SKM-1 treated with dmso at 0.1 percent for 144 hours (cell line): ENCODE data around the gene CLPTM1.

Experiments used
- DNase-seq: peaks from one replicate; lab custom pipeline; 2025; ENCODE audit not compliant: unreplicated experiment; lab: John Stamatoyannopoulos, UW

CLPTM1 gene

DNA sequence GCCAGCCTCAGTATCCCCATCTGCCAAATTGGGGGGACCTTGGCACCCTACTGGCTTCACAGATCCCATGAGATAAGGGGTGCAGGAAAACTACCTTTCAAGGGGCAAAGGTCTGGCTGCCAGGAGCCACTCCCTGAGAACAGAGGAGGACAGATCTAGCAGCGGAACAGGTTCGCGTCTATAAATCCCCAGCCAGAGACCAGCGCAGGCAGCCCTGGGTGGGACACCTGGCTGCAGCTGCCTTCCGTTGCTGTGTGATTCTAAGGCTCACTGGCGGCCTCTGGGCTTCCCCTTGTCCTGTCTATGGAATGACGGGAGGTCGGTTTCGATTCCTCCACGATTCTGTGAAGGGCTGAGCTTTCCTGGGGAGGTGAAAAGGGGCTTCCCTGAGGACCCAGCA, 53.4 kb downstream of the CLPTM1 start:
- no peak for DNase-seq

DNA sequence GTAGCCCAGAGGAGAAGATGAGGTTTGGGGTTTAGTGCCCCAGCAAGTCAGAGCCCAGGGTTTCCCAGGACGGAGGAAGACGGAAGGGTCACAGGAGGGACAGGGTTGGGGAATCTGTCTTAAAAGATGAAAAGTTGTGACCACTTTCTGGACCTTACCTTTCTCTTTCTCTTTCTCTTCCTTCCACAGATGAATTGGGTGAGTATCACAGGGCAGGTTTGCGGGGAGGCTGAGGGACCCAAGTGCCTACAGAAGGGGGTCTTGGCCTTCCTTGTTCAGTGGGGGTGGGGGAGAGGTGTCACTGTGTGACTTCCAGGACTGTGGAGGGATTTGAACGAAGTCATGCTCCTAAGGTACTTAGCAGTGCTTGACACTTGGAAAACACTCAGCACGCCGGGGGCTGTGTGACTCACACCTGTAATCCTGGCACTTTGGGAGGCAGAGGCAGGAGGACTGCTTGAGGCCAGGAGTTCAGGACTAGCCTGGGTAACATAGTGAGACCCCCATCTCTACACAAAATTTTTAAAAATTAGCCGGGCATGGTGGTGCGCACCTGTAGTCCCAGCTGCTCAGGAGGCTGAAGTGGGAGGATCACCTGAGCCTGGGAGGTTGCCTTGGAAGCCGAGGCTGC, 54.6 kb downstream of the CLPTM1 start:
- no peak for DNase-seq

- DNase-seq: no peak
Observed at GRCh38 chr19:45010306-45010705, 55.1 kb downstream of the CLPTM1 start.

DNA sequence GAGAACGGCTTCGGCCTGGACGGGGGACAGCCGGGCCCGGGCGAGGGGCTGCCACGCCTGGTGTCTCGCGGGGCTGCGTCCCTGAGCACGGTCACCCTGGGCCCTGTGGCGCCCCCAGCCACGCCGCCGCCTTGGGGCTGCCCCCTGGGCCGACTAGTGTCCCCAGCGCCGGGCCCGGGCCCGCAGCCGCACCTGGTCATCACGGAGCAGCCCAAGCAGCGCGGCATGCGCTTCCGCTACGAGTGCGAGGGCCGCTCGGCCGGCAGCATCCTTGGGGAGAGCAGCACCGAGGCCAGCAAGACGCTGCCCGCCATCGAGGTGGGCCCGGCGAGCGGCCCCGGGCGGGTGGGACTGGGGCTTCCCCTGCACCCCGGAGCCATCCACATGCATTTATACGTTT, 56.8 kb downstream of the CLPTM1 start:
- DNase-seq: no peak

DNA sequence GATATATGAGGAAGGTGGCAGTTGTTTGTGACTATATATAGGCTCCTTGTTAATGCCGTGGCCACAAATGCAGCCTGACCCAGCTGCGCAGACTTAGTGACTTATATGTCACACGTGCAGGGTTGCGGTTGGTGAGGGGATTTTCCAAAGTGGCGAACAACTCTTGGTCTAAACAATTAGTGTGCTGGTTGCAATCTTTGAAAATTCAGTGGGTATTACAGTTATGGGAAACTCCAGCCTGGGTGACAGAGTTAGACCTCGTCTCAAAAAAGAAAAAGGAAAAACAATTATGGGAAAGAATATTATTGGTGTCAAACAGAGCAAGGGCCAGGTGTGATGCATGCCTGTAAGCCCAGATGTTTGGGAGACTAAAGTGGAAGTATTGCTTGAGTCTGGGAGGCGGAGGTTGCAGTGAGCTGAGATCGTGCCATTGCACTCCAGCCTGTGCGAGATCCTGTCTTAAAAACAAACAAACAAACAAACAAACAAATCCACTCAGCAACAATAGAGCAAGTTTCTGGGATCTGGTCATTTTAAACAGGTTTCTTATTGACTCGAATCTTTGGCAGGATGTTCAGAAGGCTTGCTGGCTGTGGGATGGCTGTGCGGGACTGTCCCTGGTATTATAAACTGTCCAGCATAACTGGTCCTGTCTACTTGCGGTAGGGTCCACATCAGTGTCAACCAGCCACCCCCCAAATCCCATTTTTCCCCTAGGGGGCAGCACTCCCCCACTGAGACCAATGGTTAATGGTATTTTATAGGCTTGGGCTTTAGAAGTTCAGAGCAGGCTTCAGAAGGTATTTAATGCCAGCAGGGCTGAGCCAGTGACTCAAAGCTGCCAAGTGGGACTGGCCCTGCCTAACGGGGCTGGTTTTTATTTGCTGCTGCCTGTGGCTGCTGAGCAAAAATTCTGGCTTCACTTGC, 61.5 kb downstream of the CLPTM1 start:
- peak; percentile 25 for DNase-seq

DNA sequence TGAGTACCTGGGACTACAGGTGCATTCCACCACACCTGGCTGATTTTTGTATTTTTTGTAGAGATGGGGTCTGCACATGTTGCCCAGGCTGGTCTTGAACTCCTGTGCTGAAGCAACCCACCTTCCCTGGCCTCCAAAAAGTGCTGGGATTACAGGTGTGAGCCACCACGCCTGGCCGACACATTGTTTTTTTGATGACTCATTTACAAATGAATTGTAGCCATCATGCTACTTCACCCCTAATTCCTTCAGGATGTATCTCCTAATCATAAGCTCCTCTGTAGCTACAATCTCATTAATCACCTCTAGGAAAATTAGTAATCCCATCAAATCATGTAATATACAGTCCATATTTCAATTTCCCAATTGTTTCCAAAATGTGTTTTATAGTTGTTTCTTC, 64.0 kb downstream of the CLPTM1 start:
- DNase-seq: no peak

- DNase-seq: no peak
Observed at GRCh38 chr19:45020071-45020470, 64.9 kb downstream of the CLPTM1 start.

- no peak for DNase-seq
Observed at GRCh38 chr19:45021971-45022370, 66.8 kb downstream of the CLPTM1 start.

DNA sequence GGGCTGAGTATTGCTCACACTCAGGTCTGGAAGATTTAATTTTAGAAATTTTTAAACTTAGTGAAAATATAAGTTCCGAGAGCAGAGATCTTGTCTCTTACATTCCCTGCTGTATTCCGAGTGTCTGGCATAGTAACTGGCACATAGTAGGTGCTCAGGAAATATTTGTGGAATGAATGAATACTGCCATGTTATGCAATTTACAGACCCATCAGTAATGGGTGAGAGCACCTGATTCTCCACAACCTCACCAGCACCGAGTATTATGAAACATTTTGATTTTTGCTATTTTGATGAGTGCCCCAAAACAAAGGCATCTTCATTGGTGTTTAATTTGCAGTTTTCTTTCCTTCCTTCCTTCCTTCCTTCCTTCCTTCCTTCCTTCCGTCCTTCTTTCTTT, 67.9 kb downstream of the CLPTM1 start:
- no peak for DNase-seq

- DNase-seq: no peak
Observed at GRCh38 chr19:45025264-45025663, 70.1 kb downstream of the CLPTM1 start.

- DNase-seq: no peak
Observed at GRCh38 chr19:45027371-45027770, 72.2 kb downstream of the CLPTM1 start.

DNA sequence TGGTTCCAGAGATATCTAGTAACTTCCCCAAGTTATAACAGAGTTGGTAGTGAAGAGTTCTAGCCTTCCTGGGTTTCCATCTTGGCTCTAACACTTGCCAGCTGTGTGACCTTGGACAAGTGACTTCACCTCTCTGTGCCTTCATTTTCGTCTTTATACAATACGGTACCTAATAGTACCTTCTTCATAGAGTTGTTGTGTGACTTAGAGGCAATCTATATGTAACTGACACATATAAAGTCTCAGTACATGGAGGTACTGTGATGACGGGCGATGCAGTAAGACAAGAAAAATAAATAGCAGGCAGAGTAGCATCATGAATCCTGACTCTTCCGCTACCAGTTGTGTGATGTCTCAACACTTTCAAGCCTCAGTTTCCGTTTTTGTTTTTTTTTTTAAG, 75.6 kb downstream of the CLPTM1 start:
- DNase-seq: no peak

- no peak for DNase-seq
Observed at GRCh38 chr19:45032421-45032820, 77.2 kb downstream of the CLPTM1 start.

DNA sequence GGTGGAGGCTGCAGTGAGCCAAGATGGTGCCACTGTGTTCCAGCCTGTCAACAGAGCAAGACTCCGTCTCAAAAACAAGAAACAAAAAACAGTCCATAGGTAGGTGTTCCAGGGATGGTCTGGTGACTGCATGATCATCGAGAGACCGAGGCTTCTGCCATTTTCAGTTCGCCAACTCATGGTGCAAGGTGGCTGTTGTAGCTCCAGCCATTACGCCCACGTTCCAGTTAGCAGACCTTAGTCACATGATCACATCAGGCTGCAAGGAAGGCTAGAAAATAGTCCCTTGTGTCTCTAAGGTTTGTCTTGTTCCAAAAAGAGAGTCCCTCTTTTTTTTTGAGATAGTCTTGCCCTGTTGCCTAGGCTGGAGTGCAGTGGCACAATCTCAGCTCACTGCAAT, 80.6 kb downstream of the CLPTM1 start:
- no peak for DNase-seq

DNA sequence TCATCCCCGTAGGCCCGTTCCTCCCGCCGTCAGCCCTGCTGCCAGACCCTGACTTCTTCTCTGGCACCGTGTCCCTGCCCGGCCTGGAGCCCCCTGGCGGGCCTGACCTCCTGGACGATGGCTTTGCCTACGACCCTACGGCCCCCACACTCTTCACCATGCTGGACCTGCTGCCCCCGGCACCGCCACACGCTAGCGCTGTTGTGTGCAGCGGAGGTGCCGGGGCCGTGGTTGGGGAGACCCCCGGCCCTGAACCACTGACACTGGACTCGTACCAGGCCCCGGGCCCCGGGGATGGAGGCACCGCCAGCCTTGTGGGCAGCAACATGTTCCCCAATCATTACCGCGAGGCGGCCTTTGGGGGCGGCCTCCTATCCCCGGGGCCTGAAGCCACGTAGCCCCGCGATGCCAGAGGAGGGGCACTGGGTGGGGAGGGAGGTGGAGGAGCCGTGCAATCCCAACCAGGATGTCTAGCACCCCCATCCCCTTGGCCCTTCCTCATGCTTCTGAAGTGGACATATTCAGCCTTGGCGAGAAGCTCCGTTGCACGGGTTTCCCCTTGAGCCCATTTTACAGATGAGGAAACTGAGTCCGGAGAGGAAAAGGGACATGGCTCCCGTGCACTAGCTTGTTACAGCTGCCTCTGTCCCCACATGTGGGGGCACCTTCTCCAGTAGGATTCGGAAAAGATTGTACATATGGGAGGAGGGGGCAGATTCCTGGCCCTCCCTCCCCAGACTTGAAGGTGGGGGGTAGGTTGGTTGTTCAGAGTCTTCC, 82.4 kb downstream of the CLPTM1 start:
- DNase-seq: no peak

DNA sequence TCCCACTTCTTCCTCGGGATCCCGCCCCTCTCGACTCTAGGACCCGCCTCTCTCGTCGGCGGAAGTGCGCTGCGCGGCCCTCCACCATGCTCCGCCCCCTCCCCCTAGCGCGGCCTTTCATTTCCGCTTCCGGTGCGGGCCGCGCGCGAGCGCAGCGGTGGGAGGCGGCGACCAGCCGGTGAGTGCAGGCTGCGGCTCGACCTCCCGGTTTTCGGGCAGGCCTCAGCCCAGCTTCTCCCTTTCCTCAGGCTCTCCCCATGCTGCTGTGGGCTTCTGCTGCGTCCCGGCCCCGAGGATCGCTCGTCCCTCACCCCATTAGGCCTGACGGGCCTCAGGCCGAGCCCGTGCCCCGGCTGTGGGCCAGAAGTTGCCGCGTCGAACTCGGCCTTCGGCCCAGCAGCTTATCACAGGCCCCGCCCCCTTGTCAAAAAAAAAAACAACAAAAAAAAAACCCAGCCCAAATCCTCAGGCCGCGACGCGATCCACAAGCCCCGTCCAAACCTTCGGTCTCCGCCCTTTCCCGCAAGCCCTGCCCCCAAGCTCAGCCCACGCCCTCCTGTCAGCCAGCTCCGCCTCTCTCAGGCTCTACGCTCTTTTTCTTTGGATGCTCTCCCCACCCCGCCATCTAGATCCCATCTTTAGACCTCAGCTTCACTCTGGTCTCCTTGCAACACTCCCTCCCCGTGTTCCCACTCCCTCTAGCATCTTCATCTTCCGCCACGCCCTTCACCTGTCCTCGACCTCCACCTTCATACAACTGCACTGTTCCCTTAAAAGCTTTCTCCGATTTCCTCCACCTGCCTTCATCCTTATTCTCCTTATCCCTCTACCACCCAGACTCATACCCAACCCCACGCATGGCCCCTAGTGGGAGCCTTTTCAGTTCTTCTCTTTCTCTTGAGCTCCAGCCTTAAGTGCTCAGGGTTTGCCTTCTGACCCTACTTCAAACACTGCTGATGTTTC, 84.0 kb downstream of the CLPTM1 start, which contains the start of gene CLASRP:
CLASRP (plus strand) TSS at position 115 of the 963 bp plus-strand sequence. CDS start 1,168 bp downstream, outside the sequence.
- DNase-seq: peak; percentile 45

- DNase-seq: no peak
Observed at GRCh38 chr19:45040059-45040771, 85.0 kb downstream of the CLPTM1 start.

GRCh38 chr19:45041125-45041524, 85.9 kb downstream of the CLPTM1 start:
- DNase-seq: no peak
